ENCODE results near the gene PPP1R10.

DNA sequence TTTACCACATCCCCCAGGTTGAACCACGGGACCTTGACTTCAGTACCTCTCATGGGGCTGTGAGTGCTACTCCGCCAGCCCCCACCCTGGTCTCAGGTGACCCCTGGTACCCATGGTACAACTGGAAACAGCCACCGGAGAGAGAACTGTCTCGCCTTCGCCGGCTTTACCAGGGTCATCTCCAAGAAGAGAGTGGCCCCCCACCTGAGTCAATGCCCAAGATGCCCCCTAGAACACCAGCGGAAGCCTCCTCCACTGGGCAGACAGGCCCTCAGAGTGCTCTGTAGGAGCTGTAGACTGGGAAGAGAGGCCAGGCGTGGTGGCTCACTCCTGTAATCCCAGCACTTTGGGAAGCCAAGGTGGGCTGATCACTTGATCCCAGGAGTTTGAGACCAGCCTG is 8.5 kb upstream of the PPP1R10 start:
- TF ChIP-seq, protein P1, sequence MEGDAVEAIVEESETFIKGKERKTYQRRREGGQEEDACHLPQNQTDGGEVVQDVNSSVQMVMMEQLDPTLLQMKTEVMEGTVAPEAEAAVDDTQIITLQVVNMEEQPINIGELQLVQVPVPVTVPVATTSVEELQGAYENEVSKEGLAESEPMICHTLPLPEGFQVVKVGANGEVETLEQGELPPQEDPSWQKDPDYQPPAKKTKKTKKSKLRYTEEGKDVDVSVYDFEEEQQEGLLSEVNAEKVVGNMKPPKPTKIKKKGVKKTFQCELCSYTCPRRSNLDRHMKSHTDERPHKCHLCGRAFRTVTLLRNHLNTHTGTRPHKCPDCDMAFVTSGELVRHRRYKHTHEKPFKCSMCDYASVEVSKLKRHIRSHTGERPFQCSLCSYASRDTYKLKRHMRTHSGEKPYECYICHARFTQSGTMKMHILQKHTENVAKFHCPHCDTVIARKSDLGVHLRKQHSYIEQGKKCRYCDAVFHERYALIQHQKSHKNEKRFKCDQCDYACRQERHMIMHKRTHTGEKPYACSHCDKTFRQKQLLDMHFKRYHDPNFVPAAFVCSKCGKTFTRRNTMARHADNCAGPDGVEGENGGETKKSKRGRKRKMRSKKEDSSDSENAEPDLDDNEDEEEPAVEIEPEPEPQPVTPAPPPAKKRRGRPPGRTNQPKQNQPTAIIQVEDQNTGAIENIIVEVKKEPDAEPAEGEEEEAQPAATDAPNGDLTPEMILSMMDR (IDR thresholded peaks at IDR 0.05) = no peak
- TF ChIP-seq EZH2phosphoT487 (IDR thresholded peaks at IDR 0.05) = no peak
- no peak for TF ChIP-seq EZH2 (IDR thresholded peaks at IDR 0.05)
